Mucosa of gallbladder (tissue), 1 donor: Measurements from ENCODE around the gene OR14C36. TPM values are rescaled to one million over a fixed set of nuclear protein-coding genes. Genes with fewer than 3 reads are reported as not detected.
"Not testable (repeated sequence)": the region's sequence is repeated elsewhere in the genome, so short reads cannot be mapped to it uniquely, and the experiment has no call there.

Source experiments
- DNase-seq: peaks from one replicate; pipeline ENCODE4 v3.0.0-alpha.2; 2020; ENCODE audit warnings: low spot score
- total RNA-seq: library from RNA; stranded (reverse); gene quantifications from one replicate; pipeline ENCODE4 v1.2.1, GENCODE V29; 2021
- donor health status: DM: no; HTN: no; CAD: no.

Gene OR14C36, protein sequence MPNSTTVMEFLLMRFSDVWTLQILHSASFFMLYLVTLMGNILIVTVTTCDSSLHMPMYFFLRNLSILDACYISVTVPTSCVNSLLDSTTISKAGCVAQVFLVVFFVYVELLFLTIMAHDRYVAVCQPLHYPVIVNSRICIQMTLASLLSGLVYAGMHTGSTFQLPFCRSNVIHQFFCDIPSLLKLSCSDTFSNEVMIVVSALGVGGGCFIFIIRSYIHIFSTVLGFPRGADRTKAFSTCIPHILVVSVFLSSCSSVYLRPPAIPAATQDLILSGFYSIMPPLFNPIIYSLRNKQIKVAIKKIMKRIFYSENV
- total RNA-seq, result not detected

DNA sequence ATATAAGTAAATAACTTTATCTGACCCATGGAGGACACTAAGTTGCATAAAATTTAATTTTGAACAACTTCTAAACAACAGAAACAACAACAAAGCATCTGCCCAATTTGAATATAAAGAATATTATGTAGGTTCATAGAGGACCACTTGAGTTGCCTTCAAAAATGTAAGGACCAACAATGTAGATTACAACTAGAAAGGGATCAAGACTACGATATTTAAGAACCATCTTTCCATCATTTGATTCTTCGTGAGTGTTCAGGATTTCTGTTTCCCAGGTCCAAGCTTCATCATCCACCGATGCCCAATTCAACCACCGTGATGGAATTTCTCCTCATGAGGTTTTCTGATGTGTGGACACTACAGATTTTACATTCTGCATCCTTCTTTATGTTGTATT, at the start of gene OR14C36:
Gene OR14C36 (plus strand): TSS at position 301 of the 400 bp plus-strand sequence. CDS start 0 bp downstream, at position 301.
- DNase-seq, result no peak

DNA sequence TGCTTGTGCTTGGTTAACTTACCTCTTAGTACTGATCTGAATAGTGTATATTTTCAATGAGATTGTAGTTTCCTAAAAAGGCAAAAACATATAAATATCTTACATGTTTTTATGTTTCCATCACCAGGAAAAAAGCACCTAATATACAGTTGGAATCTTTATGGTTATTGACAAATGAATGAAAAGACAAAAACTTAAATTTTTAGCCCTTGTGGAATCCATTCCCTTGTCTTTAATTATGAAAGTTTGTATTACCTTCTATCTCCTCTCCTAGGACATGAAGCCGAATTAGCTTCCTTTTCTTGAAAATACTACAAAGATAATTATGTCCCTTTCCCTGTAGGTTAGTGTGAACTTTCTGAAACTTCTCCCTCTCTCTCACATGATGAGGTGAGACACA, 45.3 kb upstream of the OR14C36 start, which contains the start of gene OR2T12:
Gene OR2T12 (minus strand): TSS at position 101 of the 400 bp plus-strand sequence. CDS start 7,846 bp downstream, outside the sequence.
- DNase-seq, result no peak

DNA sequence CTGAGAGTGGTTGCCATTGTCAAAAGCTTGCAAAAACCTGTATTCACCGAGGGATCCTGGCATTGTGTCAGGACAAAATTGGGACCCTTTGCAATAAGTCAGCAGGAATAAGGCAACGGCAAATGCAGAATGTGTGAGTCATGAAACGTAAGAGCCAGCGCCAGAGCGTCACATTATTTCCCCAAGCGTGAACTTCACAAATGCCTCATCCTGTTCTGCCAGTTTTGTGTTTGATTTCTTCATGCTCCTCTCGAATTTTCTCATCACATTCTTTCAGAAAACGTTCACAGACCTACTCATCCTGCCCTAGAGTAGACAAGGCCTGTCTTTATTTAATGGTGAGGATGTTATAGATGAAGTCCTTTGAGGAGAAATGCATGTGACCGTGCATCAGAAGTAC, 42.9 kb upstream of the OR14C36 start:
- not testable (repeated sequence) for DNase-seq

DNA sequence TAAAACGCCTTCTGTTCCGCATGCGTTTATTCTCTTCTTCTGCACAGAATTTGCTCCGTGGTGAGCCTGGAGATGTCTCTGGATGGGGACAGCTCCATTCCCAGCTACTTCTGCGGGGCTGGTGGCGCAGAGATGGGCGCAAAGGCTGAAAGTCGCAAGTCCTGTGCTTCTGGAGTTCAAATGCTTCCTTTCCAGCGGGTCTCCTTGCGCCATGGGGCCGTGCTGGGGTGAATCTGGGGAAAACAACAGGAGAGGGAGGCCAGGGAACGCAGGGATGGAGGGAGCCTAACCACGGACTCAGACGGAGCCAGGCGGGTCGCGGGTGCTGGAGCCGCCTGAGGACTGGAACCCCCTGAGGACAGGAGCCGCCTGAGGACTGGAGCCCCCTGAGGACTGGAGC, 42.5 kb upstream of the OR14C36 start:
- DNase-seq, result no peak

DNA sequence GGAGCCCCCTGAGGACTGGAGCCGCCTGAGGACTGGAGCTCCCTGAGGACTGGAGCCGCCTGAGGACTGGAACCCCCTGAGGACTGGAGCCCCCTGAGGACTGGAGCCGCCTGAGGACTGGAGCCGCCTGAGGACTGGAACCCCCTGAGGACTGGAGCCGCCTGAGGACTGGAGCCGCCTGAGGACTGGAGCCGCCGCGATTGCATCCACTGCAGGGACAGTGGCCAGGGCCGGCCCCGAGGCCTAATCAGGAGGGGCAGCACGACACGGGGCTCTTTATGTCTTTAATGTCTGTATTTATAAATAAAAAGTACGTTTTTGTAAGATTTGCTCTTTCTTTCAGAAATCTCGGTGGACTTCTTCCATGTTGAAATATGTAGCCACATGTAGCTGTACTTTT, 41.8 kb upstream of the OR14C36 start:
- not testable (repeated sequence) for DNase-seq

DNA sequence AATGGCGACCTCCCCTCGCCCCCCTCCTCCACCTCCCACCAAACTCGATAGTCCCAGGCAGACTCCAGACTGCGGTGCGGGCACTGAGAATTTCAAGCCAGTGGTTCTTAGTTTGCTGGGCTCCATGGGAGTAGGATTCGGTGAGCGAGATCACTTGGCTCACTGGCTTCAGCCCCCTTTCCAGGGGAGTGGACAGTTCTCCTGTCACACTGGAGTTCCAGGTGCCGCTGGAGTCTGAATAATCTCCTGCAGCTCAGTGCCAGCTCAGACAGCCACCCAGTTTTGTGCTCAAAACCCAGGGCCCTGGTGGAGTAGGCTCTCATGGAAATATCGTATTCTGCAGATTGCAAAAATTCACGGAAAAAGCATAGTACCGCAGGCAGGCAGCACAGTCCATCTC, 31.8 kb upstream of the OR14C36 start:
- DNase-seq, result no peak

DNA sequence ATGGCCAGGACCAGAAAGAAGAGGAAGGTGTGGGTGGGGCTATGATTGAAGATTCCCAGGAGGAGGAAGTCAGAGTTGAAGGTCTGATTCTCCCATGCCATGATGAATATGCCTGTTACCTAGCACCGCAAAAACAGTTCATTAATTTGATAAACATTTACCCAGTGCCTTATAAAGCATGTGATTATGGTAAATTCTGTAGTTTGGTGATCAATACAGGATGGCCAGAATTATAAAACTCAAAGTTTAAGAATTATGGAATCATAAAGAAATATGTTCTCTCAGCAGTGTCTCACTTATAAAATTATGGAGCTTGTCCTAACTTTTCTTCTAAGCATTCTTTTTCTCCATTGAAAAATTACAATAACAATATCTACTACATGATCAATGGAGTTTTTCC, 24.1 kb upstream of the OR14C36 start, which contains the start of gene OR2M7:
Gene OR2M7 (minus strand): TSS at position 101 of the 400 bp plus-strand sequence. CDS start 0 bp downstream, at position 101.
- DNase-seq, result no peak

DNA sequence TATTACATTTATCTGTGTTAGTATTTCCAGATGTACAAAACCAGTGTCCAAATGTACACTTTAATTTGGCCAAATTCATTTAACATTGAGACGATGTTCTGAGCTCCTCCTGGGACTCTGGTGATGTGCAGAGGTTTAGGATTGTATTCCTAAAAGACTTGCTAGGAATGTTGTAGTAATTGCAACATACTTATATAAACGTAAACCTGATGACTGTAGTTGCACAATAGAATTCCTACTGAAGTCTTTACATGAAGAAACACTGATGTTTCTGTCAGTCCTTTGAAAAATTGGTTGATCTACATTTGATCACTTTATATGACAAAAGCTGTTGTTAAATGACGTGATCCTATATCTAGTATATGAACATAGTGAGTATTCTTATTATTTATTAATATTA, 5.1 kb upstream of the OR14C36 start:
- DNase-seq, result no peak

DNA sequence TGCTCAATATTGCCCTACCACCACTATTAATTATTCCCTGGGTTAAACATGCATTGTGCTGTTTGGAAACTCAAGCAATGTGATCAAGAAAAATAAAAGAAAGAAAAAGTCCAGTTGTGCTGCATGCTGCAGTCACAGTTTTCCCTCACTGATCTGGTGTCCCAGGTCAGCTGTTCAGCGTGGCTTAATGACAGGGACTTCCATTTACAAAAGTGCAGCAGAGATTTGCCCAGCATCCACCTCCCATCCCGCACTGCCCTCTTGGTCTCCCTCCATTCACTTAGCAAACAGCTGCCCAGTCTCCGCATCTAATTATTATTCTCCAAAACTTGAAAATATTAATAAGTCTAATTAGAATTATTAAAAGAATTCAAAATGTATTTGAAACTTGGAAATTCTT, 10.8 kb downstream of the OR14C36 start:
- DNase-seq, result no peak

DNA sequence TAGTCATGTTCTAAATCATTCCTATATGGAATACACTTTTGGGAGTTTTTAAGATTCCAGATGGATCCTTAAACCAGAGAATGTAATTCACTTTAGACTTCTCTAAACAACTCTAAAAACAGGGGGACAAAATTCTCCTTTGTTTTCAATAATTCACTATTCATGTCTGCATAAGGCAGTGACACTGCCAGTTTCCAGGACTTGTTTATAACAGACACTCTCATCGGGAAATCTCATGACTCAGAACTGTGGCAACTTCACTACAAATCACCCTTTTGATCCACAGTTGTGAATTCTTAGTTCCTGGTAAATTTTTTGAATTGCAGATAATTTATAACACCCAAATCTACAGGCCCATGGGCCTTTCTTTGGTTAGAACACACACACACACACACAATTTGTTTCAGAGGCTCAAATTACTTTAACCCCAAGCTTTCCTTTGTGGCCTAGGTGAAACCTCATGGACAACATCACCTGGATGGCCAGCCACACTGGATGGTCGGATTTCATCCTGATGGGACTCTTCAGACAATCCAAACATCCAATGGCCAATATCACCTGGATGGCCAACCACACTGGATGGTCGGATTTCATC, 12.6 kb downstream of the OR14C36 start, which contains the start of gene OR2T4:
Gene OR2T4 (plus strand): TSS at position 545 of the 595 bp plus-strand sequence. CDS start 0 bp downstream, at position 545.
- DNase-seq, result no peak

DNA sequence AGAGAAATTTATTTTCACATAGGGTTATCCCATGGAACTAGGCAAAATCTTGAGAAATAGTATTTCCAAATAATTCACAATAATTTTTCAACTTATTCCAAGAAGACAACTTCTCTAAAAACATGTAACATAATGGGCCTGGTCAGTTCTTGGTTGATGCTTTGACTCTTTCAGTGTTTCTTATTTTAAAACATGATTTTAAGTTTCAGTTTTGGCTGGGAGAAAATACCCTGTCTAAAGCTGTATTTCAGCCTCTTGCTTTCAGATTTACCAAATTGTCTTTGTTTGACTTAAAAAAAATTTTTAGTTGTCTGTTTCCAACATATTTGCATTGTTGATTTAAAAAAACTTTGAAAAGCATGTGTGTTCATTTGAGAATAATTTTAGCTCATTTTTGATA, 18.0 kb downstream of the OR14C36 start:
- no peak for DNase-seq

DNA sequence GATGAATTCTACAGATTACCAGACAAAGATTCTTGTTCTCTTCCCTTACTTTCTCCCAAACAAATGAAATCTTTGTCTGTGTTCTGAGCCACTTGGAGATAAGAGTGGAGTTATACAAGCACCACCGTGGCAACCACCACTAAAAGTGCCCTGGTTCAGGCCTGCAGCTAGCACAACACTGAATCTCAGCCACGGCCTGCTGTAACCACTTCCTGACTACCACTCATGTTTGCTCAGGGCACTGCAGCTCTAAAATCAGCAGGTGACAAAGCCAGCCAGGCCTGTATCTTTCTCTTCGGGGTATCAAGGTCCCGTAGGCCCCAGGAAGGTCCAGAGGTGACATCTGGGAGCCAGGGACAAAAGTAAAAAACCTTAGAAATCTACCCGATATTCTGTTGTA, 23.8 kb downstream of the OR14C36 start:
- no peak for DNase-seq

DNA sequence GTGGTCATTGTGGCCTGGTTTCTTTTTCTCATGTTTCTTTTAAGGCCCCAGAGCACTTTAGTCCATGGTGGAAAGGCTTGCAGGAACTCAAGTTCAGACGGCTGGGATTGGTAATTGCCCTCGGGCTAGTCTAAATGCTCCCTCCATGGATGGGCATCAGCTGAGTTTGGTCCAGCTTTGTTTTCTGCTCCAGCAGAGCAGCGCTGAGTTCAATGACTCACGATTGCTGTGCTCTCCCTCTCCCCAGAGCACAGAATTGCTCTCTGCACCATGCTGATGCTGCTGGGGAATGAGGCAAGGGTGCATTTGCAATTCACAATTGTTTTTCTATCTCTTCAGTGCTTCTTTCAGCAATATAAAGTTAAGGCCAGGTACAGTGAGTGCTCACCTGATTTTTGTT, 25.2 kb downstream of the OR14C36 start:
- DNase-seq, result no peak

DNA sequence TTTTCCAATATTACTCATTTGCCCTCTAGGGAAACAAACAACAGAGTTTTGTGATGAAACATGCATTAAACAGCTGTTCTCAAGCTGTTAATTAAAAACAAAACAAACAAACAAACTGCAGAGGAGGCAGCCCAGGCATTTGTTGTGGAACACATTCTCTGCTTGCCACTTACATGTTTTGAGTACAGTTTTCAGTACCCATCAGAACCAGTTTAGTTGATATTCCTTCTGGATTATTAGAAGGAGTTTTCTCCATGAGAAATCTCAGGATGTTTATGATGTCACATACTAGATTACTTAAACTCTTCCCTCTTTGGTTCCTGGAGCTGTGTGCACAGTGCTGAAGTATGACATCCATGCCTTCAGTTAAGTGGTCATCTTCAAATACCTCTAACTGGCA, 26.9 kb downstream of the OR14C36 start, which contains the start of gene OR2T6:
Gene OR2T6 (plus strand): TSS at position 301 of the 400 bp plus-strand sequence. CDS start 11,863 bp downstream, outside the sequence.
- no peak for DNase-seq

DNA sequence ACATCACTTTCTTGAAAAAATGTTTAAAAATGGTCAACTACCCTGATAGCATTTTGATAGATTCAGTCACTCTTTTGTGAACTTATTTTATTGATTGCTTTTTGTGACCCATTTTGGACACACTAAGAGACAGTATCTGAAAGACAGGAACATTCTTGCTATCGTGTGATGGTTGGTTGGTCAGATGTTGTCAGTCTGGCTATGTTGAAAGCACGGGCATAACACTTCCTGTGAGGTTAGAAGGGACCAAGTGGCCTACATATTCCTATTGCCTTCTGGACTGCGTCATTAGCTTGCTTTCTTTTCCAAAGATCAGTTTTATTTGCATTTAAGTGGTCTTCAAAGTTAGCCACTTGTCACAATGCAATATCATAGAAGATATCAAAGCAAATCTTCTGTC, 28.3 kb downstream of the OR14C36 start:
- DNase-seq, result no peak

DNA sequence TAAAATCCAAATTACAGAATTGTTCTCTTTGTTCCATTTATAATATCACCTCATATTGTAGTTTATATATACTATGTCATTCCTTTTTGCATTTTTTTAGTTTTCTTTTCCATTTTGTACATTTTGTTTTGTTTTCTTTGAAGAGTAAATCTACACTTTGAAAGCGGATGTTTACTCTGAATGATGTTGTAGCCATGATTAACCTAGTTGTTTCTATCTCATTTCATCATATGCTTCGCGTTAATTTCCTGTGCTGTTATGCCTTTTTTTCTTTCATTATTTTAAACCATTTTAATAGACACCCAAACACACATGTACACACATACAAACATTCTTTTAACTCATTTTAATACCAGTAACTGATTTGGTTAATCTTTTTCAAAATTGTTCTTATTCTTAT, 32.3 kb downstream of the OR14C36 start:
- DNase-seq, result no peak

DNA sequence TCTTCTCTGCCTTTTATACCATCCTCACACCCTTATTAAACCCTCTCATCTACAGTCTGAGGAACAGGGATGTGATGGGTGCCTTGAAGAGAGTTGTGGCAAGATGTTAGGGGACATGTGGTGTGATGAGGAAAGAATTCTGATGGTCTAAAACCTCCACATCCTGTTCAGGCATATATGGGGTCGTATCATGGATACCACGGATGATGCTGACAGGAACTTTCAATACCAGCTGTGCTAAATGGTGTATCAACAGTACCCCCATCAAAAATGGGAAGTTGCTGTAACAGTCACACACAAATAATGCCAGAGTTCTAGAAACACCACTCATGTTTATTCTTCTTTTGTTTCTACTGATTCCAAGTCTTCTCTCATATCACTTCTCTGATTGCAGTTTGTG, 39.9 kb downstream of the OR14C36 start:
- no peak for DNase-seq

DNA sequence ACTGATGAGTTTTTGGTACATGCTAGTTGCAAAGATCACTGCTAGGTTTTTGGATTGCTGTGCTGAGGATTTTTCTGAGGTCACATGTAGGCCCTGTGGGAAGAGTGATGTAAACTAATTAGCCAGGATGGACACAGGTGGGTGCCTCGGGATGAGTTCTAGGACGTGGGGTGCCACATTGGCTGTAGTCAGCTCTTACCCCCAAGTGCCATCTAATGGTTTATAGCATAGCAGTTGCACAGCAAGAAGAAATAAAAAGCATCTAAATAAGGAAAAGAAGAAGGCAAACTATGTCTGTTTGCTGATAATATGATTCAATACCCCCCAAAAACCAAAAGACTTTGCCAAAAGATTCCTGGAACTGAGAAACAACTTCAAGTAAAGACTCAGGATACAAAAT, 44.5 kb downstream of the OR14C36 start:
- DNase-seq, result no peak

Other genes starting within 250 kb of the OR14C36 start
- gene OR2M5, start 203.6 kb upstream of the OR14C36 start, total RNA-seq, result not detected
- not detected for gene OR2M2, start 174.0 kb upstream of the OR14C36 start, total RNA-seq
- not detected for gene OR2M3, start 151.5 kb upstream of the OR14C36 start, total RNA-seq
- not detected for gene OR2M4, start 117.4 kb upstream of the OR14C36 start, total RNA-seq
- gene OR2T33, start 70.8 kb upstream of the OR14C36 start, total RNA-seq, result not detected
- gene OR2T12, start 45.4 kb upstream of the OR14C36 start, total RNA-seq, result not detected
- gene OR2M7, start 24.2 kb upstream of the OR14C36 start, total RNA-seq, result not detected
- not detected for gene OR2T4, start 12.9 kb downstream of the OR14C36 start, total RNA-seq
- gene OR2T6, start 27.0 kb downstream of the OR14C36 start, total RNA-seq, result not detected
- gene OR2T1, start 54.3 kb downstream of the OR14C36 start, total RNA-seq, result not detected
- not detected for gene OR2T2, start 96.9 kb downstream of the OR14C36 start, total RNA-seq
- not detected for gene OR2T3, start 124.6 kb downstream of the OR14C36 start, total RNA-seq
- gene OR2T5, start 139.8 kb downstream of the OR14C36 start, total RNA-seq, result not detected
- gene OR2G6, start 159.3 kb downstream of the OR14C36 start, total RNA-seq, result not detected
- gene OR2T29, start 214.0 kb downstream of the OR14C36 start, total RNA-seq, result not detected
- not detected for gene OR2T34, start 226.0 kb downstream of the OR14C36 start, total RNA-seq
- not detected for gene OR2T10, start 248.9 kb downstream of the OR14C36 start, total RNA-seq